Transverse colon (tissue), 4 donors: ENCODE data around the gene PLAC8L1. TPM values are rescaled to one million over a fixed set of nuclear protein-coding genes. Genes with fewer than 3 reads are reported as not detected.
A peak's percentile ranks its signal among the peaks of the same experiment; 100 is the strongest.

Experiments
- DNase-seq: peaks from one replicate; pipeline ENCODE4 v3.0.0-alpha.2; 2019
- H3K27ac ChIP-seq, 4 donors: fragments of 200-600 bp; sonication (generic); 2 replicates each; pipeline ENCODE4 v1.5.1; 2016 to 2018; ENCODE audit warnings: inconsistent platforms in 4 of 4
- H3K27me3 ChIP-seq: fragments of 200-600 bp; sonication (generic); 2 replicates; pipeline ENCODE4 v1.5.1; 2017; ENCODE audit warnings: inconsistent platforms
- H3K36me3 ChIP-seq, 4 donors: fragments of 200-600 bp; sonication (generic); 2 replicates each; pipeline ENCODE4 v1.5.1; 2017 to 2019; ENCODE audit warnings: inconsistent platforms in 4 of 4
- H3K4me1 ChIP-seq, 4 donors: fragments of 200-600 bp; sonication (generic); 2 replicates each; pipeline ENCODE4 v1.5.1; 2017 to 2020; ENCODE audit warnings: inconsistent platforms in 4 of 4
- H3K4me3 ChIP-seq, 4 donors: fragments of 200-600 bp; sonication (generic); 1 replicate in 1 of 4; 2 replicates in 3 of 4; pipeline versions ENCODE4 v1.5.1 to v1.6.1; 2017 to 2019; ENCODE audit warnings: inconsistent platforms in 4 of 4
- H3K9me3 ChIP-seq, 2 donors: fragments of 200-600 bp; sonication (generic); 2 replicates each; pipeline ENCODE4 v1.5.1; 2017 to 2019; ENCODE audit warnings: inconsistent platforms in 2 of 2
- EP300 ChIP-seq: sonication (generic); formaldehyde crosslinking; IDR thresholded peaks from one replicate; pipeline ENCODE4 v1.6.1; 2017; ENCODE audit warnings: antibody characterized with exemption, low read depth
- POLR2A ChIP-seq: fragments of 450-650 bp; IDR thresholded peaks from one replicate; pipeline ENCODE4 v1.6.1; 2016; ENCODE audit warnings: antibody characterized with exemption, mild to moderate bottlenecking, moderate library complexity
- POLR2AphosphoS5 ChIP-seq, 3 donors: sonication (generic); formaldehyde crosslinking; IDR thresholded peaks; one replicate each; pipeline ENCODE4 v1.6.1; 2016; ENCODE audit warnings: antibody characterized with exemption in 3 of 3
- WGBS, 2 donors: methylation state at CpG; one replicate each; pipeline ENCODE4 v1.1.5; 2018; ENCODE audit warnings: low coverage in 1 of 2; 5-methylcytosine and 5-hydroxymethylcytosine counted together
- in situ Hi-C, 4 donors: fragments of 200-750 bp; cut with MboI; loops; one replicate each; pipeline versions ENCODE4 v1.15.0 to v1.15.1; 2017; ENCODE audit warnings: low sequenced_read_pairs in 3 of 4, low pct_ligation_motif_present in 1 of 4, low pct_unique_long_range_greater_than_20kb in 1 of 4
- intact Hi-C: fragments of 100-400 bp; cut with DNase I; formaldehyde crosslinking; loops from one replicate; pipeline ENCODE4 v1.15.1; 2023; ENCODE audit warnings: low total_unique reads
- total RNA-seq, 4 donors: library from RNA; depleted of rRNA; stranded (reverse); fragments of >200 nt; gene quantifications; one replicate each; pipeline ENCODE4 v1.1.0, GENCODE V29; 2016
- TF ChIP-seq, protein P1 (sequence below), 5 experiments: fragments of 200-600 bp in 3 of 5; fragments of 450-650 bp in 2 of 5; sonication (generic) in 3 of 5; IDR thresholded peaks; 1 replicate in 2 of 5; 2 replicates in 3 of 5; pipeline ENCODE4 v1.5.1; 2016 to 2017; ENCODE audit warnings: antibody characterized with exemption in 5 of 5, inconsistent platforms in 3 of 5, mild to moderate bottlenecking in 2 of 5, moderate library complexity in 1 of 5

The PLAC8L1 gene
- total RNA-seq, 4 donors from 2014 or later = not detected

GRCh38 chr5:146052780-146053179 is 52.6 kb downstream of the PLAC8L1 start:
- H3K27me3 ChIP-seq = no peaks in the 10 kb centered on the region
- no peak overlapping the region for H3K27ac ChIP-seq
- TF ChIP-seq, protein P1, sequence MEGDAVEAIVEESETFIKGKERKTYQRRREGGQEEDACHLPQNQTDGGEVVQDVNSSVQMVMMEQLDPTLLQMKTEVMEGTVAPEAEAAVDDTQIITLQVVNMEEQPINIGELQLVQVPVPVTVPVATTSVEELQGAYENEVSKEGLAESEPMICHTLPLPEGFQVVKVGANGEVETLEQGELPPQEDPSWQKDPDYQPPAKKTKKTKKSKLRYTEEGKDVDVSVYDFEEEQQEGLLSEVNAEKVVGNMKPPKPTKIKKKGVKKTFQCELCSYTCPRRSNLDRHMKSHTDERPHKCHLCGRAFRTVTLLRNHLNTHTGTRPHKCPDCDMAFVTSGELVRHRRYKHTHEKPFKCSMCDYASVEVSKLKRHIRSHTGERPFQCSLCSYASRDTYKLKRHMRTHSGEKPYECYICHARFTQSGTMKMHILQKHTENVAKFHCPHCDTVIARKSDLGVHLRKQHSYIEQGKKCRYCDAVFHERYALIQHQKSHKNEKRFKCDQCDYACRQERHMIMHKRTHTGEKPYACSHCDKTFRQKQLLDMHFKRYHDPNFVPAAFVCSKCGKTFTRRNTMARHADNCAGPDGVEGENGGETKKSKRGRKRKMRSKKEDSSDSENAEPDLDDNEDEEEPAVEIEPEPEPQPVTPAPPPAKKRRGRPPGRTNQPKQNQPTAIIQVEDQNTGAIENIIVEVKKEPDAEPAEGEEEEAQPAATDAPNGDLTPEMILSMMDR (IDR thresholded peaks at IDR 0.05) = peak in 2 of 5 experiments; percentile 5 to 17
- TF ChIP-seq EP300 = no peak
- no peak for DNase-seq
- H3K4me3 ChIP-seq = no peak overlapping the region
- H3K36me3 ChIP-seq = no peaks in the 10 kb centered on the region
- peaks cover 0 to 12% (median 4%) of the 10 kb centered on the region in 4 donors for H3K4me1 ChIP-seq
- intact Hi-C loops = no loop called here
- in situ Hi-C loops = loop anchor here (10.0 to 25.0 kb wide), 4 partner anchors 140 to 1840 kb away; no protein-coding TSS in a partner anchor
- no peaks in the 10 kb centered on the region for H3K9me3 ChIP-seq

DNA sequence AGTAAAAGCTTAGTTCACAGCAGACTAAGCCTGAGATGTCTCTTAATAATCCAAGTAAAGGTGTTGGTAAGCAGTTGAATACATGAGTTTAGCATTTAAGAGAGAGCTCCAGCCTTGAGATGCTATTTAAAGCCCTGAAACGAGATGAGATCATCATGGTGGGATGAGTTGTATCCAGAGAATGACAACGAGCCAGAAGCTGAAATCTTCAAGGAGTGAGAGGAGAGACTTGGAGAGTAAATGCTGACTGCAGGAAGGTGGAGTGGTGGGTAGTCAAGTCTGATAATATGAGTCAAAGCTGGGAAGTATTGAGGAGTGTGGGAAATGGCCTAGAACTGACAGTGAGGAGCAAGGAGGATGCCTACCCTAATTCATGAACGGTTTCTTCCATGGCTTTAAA is 53.7 kb downstream of the PLAC8L1 start:
- Histone ChIP-seq H3K27me3 (no peaks in the 10 kb centered on the region), H3K27ac (no peak overlapping the region), H3K36me3 (no peaks in the 10 kb centered on the region), H3K9me3 (no peaks in the 10 kb centered on the region), H3K4me3 (no peak overlapping the region), H3K4me1 (peaks cover 0 to 21% (median 9%) of the 10 kb centered on the region in 4 donors)
- intact Hi-C loops (no loop called here), in situ Hi-C loops (loop anchor here (10.0 to 25.0 kb wide), 4 partner anchors 139 to 1839 kb away; no protein-coding TSS in a partner anchor)
- no peak for DNase-seq
- WGBS, 2 donors = 56 to 69% methylated on average over 3 of the region's 3 CpGs
- TF ChIP-seq POLR2AphosphoS5 (IDR thresholded peaks at IDR 0.05) (no peak), POLR2A (no peak), EP300 (no peak)
- TF ChIP-seq, protein P1 (IDR thresholded peaks at IDR 0.05) = no peak

DNA sequence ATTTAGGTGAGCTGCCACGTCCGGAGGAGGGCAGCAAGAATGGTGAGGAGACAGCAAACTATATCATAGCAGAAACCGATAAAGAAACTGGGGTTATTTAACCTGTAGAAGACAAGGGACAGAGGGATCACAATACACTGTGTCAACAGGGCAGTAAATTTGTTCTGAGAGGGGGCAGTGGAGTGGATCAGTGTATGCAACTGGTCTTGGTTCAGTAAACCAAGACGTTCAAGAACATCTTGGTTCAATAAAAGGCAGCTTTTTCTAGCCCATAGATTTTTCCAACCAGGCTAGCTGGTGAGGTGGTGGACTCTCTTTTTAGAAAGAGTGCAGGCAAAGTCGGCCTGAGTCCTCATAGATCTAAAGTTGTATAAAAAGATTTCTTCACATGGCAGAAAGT is 55.3 kb downstream of the PLAC8L1 start:
- Histone ChIP-seq H3K9me3 (no peaks in the 10 kb centered on the region), H3K36me3 (no peaks in the 10 kb centered on the region), H3K27ac (no peak overlapping the region), H3K4me3 (no peak overlapping the region), H3K27me3 (no peaks in the 10 kb centered on the region), H3K4me1 (peaks cover 0 to 27% (median 9%) of the 10 kb centered on the region in 4 donors)
- 84 to 86% methylated on average over 3 to 5 of the region's 5 CpGs for WGBS, 2 donors
- TF ChIP-seq, protein P1 (IDR thresholded peaks at IDR 0.05) = no peak
- TF ChIP-seq EP300 = no peak
- in situ Hi-C loops = loop anchor here (10.0 to 25.0 kb wide), 4 partner anchors 138 to 1838 kb away; no protein-coding TSS in a partner anchor
- intact Hi-C loops = no loop called here
- no peak for DNase-seq

DNA sequence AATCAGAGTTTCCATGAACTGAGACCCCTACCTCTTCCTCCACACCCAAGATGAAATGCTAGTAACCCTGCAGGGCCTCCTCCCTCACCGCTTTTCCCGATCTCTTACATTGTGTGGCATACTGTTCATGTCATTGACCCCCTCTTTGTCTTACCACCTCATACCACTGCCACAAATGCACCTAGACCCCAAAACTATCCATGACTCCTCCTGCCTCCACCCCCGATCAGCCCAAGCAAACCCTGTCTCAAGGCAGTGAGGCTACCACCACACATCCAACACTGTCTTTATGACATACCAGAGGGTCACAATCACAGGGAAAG is 55.7 kb downstream of the PLAC8L1 start:
- no peaks in the 10 kb centered on the region for H3K27me3 ChIP-seq
- in situ Hi-C loops = loop anchor here (10.0 to 25.0 kb wide), 4 partner anchors 137 to 1837 kb away; no protein-coding TSS in a partner anchor
- WGBS, 2 donors = 73 to 96% methylated on average over 3 of the region's 3 CpGs

More for the DNA sequence above, 55.7 kb downstream of the PLAC8L1 start:
- TF ChIP-seq, protein P1 (IDR thresholded peaks at IDR 0.05) = no peak
- TF ChIP-seq POLR2AphosphoS5 (IDR thresholded peaks at IDR 0.05) (no peak), POLR2A (no peak), EP300 (no peak)
- H3K36me3 ChIP-seq = no peaks in the 10 kb centered on the region
- intact Hi-C loops = loop anchor here (5.0 kb wide), 1 partner anchor 1847 kb away; no protein-coding TSS in a partner anchor
- no peak overlapping the region for H3K27ac ChIP-seq
- H3K4me1 ChIP-seq = peaks cover 0 to 27% (median 9%) of the 10 kb centered on the region in 4 donors
- H3K4me3 ChIP-seq = no peak overlapping the region
- no peaks in the 10 kb centered on the region for H3K9me3 ChIP-seq
- DNase-seq = no peak
